RKO (cell line): ENCODE data around the gene MAPK4.

Experiments used
- DNase-seq: peaks from one replicate; pipeline ENCODE4 v3.0.0-alpha.2; 2016; ENCODE audit warnings: low spot score

Gene MAPK4

DNA sequence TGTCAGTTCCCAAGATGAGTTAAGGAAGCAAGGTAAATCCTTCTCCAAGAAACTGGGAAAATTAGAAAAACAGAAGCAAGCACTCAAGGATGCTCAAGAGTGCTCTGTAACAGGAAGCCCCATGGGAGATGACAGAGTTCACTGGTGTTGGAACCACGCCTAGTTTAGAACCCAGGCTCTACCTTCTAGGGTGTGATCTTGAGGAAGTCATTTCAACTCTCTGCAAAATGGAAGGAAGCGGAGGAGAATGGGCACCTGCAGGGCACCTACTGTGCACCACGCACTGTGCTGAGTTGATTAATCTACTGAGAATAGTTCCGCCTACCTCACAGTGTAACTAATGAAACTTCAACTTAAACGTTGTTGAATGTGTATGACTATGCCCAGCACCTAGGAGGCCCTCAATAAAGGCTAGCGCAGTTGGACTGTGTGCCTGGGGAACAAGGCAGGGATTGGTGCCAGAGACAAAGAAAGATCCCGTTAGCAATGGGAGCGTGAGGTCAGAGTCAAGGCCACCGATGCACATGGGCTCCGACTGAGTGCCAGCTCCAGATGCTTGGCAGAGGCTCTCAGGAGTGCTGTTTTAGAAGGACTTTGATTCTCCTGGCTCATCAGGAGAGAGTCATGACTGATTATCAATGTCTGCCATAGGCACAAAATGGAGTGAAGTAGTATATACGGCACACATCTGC, 93.7 kb downstream of the MAPK4 start:
- DNase-seq: no peak

DNA sequence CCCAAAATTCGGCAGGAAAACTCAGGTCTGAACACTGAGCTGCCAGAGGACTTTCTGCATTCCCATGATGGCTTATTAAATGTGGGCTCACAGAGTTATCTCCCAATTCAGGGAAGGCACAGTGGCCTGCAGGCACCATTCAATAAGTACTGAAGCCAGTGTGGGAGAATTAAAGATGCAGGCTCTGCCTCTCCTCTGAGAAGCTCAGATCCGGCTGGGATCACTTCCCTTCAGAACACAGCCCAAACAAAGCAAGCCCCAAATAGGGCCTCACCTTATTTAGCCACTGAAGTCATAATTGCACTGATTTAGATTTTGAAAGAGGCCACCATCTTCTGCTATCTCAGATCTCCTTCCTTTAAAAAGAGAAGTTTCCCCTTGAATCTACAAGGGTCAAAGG, 94.3 kb downstream of the MAPK4 start:
- DNase-seq: no peak

DNA sequence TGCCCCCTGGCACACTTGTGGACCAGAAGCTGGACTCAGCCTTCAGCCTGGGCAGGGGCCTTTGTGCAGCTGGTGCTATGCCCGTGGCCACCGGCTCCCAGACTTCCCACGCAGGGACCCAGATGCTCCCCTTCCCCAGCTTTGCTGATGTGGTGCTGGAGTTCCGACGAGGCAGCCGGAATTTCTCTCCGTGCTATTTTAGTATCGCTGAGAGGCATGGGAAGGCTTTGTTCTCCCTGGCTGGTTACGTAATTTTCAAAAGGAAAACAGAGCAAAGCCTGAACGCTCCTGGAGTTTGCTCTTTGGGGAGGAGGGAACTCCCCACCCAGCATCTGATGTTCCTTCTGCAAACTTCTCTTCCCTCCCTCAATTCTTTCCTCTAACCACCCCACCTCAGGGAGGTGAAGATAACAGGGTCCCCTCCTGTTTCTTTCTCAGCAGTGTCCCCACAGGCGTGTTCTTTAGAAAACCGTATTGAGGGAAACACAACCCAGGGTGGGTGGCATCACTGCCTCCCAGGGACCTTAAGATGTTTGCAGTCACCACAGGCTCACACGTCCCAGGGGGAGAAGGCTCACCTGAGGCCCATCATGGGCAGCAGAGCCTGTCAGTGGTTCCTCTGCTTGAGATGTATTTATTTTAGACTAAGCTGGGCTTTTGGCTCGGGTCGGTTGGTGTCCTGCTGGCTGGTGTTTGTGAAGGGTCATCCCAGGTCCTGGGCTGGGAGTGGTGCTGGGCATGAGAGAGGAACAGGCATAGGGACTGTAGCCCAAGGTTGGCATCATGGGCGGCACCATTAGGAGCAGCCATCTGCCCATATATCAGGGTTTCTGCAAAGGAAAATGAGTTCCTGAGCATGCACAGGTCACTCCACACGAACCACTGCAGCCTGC, 95.0 kb downstream of the MAPK4 start:
- DNase-seq: no peak

- DNase-seq: peak; percentile 22
These were observed 96.5 kb downstream of the MAPK4 start for GRCh38 chr18:50656396-50656795.

GRCh38 chr18:50656841-50657470, 97.1 kb downstream of the MAPK4 start:
- no peak for DNase-seq

DNA sequence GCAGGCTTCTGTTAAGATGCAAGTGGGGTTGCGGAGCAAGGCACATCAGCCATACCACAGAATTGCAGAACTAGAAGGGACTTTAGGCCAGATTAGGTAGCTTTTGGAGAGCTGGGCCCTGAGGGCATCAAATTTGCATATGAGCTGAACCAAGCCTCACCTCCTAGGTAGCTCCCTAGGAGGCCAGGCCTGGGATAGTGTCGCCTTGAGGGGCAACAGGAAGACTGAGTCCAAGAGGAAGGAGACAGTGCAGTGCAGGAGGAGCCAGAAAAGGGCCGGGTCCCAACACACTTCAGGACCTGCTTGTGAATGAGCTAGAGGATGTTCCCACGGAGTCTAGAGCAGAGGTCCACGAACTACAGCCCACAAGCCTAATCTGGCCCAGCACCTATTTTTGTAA, 98.7 kb downstream of the MAPK4 start:
- no peak for DNase-seq

- peak; percentile 60 for DNase-seq
These were observed 99.5 kb downstream of the MAPK4 start for GRCh38 chr18:50659091-50660003.

DNA sequence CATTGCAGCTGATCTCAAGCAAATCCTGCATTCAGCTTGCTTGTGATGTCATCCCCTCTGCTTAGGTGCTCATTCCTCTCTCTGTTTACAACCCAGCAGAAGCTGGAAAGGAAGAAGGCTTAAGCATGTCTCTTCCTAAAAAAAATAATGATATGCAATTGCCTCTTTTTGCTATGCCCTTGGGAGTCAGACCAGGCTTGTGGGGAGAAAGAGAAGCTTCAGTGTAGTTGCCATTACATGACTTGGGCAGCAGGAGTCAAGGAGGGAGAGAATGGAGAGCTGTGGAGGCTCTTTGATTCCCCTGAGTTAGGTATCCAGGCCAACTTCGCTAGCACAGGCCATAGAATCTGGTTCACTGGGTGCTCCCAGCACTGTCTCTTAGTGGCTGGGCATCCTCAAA, 101.1 kb downstream of the MAPK4 start:
- DNase-seq: no peak

DNA sequence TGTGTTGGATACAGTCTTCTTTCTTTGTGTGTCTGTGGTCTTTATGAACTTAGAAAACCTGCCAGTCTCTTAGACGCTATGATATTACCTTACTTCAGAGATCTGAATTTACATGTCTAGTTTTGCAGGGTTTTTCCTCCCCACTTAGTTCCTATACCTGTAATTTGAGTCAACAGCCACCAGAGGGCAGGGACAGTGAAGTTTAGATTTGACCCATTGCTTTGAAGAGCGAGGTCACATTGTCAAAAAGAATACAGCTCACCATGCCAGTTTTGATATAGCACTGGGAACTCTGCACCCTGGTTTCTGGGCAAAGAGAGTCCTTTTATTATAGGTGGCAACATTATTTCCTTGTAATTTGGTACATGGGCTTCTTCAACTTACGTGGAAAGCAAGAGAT, 102.3 kb downstream of the MAPK4 start:
- peak; percentile 26 for DNase-seq

DNA sequence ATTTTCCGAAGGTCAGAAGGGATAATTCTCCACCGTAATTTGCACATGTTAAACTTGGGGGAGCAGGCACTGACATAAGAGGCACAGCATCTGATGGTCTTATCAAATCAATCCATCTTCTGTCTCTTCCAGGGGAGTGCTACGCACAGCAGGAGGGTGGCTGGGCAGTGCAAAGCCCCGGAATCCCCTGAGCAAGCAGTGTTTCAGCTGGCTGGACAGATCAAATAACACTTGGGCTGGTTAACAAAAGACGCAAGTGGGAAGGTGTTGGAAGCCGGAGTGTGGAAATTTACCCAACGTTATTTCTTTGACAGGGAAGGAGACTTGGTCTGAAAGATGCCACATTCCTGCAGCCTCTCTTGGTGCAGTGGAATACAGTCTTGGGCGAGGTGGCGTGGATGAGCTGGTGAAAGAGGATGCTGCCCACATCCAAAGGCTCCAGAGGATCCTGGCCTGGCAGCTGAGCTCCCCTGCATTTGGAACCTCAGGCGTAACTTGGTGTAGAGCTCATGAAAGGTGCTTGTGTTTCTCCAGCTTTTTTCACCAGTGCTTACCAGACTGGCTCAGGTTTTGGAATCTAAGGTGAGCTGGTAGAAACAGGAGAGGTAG, 103.0 kb downstream of the MAPK4 start:
- DNase-seq: no peak

DNA sequence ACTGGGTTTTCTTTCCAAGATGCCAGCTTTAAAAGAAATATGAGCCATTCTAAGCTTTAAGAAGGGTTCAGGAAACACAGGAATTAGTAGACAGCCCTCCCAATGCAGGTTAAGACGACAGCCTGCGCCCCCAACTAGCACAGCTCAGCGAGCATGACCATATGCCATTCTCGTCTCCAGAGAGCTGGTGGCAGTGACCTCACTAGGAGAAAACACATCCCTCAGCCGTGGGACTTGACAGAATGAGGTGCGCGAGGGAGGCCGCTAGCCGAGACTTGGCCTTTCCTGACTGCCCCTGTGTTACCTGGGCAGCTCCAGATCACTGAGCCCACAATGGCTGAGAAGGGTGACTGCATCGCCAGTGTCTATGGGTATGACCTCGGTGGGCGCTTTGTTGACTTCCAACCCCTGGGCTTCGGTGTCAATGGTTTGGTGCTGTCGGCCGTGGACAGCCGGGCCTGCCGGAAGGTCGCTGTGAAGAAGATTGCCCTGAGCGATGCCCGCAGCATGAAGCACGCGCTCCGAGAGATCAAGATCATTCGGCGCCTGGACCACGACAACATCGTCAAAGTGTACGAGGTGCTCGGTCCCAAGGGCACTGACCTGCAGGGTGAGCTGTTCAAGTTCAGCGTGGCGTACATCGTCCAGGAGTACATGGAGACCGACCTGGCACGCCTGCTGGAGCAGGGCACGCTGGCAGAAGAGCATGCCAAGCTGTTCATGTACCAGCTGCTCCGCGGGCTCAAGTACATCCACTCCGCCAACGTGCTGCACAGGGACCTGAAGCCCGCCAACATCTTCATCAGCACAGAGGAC, 103.9 kb downstream of the MAPK4 start:
- DNase-seq: no peak

- DNase-seq: no peak
These were observed 105.1 kb downstream of the MAPK4 start for GRCh38 chr18:50665015-50665414.

GRCh38 chr18:50665519-50665918, 105.6 kb downstream of the MAPK4 start:
- no peak for DNase-seq

DNA sequence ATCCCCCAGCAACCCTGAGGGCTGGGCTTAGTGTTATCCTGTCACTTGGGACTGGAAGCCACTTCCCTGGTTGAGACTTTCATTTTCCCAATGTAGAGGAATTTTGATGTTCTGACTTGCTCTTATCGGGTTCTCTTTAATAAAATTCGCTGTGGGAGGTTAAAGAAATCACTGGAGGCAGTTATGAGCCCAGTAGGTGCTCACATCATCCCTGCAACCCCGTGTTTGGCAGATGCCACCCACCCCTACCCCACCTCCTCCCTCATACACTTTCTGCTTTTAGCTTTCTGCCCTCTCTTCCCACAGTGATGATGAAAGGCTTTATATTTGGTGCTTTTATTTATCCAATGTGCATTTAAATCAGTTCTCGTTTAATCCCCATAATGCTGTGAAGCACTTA, 106.6 kb downstream of the MAPK4 start:
- DNase-seq: no peak

- DNase-seq: no peak
These were observed 111.5 kb downstream of the MAPK4 start for GRCh38 chr18:50671376-50671775.

GRCh38 chr18:50674307-50674980, 114.6 kb downstream of the MAPK4 start:
- no peak for DNase-seq

DNA sequence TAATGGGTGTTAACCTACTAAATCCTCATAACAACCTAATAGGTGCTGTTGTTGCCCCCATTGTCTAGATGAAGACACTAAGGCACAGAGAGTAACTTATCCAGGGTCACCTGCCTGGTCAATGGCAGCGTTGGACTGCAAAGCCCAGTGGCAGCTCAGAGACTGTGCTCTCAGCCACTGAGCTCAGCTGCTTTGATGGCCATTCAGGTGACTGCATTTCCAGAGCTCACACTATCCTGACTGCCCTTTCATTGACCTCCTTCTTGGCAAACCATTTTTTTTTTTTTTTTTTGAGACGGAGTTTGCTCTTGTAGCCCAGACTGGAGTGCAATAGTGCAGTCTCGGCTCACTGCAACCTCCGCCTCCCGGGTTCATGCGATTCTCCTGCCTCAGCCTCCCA, 115.2 kb downstream of the MAPK4 start:
- no peak for DNase-seq

DNA sequence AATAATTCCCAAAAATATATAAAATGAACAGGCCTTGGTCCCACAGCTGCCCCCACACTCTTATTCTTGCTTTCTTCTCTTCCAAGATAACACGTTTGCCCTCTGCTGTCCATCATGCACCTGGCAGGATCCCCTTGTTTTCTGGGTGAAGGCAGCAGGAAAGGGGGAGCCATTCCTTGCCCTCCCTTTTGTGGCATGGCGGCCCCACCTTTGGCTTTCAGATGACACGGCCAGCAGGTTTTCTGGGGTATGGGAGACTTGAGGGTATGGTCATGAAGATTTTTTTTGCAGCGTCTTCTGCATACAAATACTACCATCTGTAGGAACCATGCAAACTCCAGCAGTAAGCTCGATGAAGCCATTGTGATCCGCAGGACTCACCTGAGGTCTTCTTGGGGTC, 118.8 kb downstream of the MAPK4 start:
- no peak for DNase-seq

DNA sequence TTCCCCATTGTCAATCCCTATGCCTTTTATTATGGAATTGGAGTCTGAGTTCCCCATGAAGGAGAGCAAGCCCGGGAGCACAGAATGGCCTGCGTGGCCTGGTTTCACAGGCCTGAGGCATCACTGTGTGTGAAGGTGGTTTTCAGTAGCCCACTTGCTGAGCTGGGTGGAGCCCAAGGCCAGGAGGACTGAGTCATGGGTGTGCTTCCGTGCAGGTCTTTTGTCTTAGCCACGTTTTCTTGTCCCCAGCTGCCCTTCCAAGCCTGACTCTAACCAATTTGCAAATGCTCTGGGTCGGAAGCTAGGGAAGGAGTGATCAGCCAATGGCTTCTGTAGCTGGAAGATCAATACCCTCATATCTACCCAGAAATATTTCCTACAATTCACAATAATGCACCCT, 119.2 kb downstream of the MAPK4 start:
- no peak for DNase-seq

GRCh38 chr18:50679656-50680055, 119.8 kb downstream of the MAPK4 start:
- DNase-seq: no peak
